ENCODE results near the gene RETREG1. TPM values are rescaled to one million over a fixed set of nuclear protein-coding genes. Genes with fewer than 3 reads are reported as not detected.

RETREG1 gene
- total and polyA plus RNA-seq, 11 donors, result 24.5 to 219 (median 169) TPM

DNA sequence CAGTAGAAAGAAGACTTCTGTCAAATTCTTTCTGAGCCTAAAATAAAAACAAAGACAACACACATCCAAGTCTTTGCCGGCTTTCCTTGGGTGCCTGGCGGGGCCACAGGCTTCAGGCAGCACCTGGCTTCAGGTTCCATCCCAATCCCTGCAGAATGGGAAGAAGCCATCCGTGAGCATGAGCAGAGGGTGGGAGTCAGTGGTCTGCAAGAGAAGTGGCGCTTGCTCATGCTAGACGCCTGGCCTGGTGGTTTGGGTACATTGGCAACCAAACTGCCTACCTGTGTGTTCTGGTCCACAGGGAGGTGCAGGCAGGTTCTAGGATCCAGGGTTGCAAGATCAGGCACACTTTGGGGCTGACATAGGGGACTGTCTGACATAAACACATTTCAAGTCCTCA lies 47.6 kb upstream of the RETREG1 start:
- 90 to 95% (median 94%) methylated on average over 5 of the region's 5 CpGs for WGBS, 4 donors
- Histone ChIP-seq H3K36me3 (peaks cover 0 to 19% (median 0%) of the 10 kb centered on the region in 9 donors), H3K4me3 (no peak overlapping the region), H3K27ac (no peak overlapping the region), H3K4me1 (peaks cover 0 to 34% (median 24%) of the 10 kb centered on the region in 12 donors), H3K9me3 (no peaks in the 10 kb centered on the region), H3K27me3 (no peaks in the 10 kb centered on the region)
- intact Hi-C loops (cut with DNase I), result loop anchor here in 7 of 10 donors (10.0 kb wide), 4 partner anchors 100 to 320 kb away; no protein-coding TSS in a partner anchor
- no peak for TF ChIP-seq POLR2A (IDR thresholded peaks at IDR 0.05)
- TF ChIP-seq, protein P1, sequence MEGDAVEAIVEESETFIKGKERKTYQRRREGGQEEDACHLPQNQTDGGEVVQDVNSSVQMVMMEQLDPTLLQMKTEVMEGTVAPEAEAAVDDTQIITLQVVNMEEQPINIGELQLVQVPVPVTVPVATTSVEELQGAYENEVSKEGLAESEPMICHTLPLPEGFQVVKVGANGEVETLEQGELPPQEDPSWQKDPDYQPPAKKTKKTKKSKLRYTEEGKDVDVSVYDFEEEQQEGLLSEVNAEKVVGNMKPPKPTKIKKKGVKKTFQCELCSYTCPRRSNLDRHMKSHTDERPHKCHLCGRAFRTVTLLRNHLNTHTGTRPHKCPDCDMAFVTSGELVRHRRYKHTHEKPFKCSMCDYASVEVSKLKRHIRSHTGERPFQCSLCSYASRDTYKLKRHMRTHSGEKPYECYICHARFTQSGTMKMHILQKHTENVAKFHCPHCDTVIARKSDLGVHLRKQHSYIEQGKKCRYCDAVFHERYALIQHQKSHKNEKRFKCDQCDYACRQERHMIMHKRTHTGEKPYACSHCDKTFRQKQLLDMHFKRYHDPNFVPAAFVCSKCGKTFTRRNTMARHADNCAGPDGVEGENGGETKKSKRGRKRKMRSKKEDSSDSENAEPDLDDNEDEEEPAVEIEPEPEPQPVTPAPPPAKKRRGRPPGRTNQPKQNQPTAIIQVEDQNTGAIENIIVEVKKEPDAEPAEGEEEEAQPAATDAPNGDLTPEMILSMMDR (IDR thresholded peaks at IDR 0.05), result no peak
- ATAC-seq, result no peak
- DNase-seq, result no peak

- Histone ChIP-seq H3K27ac (no peak overlapping the region), H3K27me3 (no peaks in the 10 kb centered on the region), H3K4me3 (no peak overlapping the region), H3K4me1 (peaks cover 0 to 34% (median 24%) of the 10 kb centered on the region in 12 donors), H3K36me3 (peaks cover 0 to 19% (median 0%) of the 10 kb centered on the region in 9 donors), H3K9me3 (peaks cover 0 to 5% (median 0%) of the 10 kb centered on the region in 12 donors)
- intact Hi-C loops (cut with DNase I), result loop anchor here in 7 of 10 donors (10.0 kb wide), 4 partner anchors 99 to 319 kb away; no protein-coding TSS in a partner anchor
- 75 to 82% (median 81%) methylated on average over 4 of the region's 4 CpGs for WGBS, 4 donors
- ATAC-seq (no peak), DNase-seq (no peak)
- TF ChIP-seq POLR2A (IDR thresholded peaks at IDR 0.05), result no peak
- TF ChIP-seq, protein P1 (IDR thresholded peaks at IDR 0.05), result no peak
These were observed 47.0 kb upstream of the RETREG1 start for GRCh38 chr5:16663840-16664239.

DNA sequence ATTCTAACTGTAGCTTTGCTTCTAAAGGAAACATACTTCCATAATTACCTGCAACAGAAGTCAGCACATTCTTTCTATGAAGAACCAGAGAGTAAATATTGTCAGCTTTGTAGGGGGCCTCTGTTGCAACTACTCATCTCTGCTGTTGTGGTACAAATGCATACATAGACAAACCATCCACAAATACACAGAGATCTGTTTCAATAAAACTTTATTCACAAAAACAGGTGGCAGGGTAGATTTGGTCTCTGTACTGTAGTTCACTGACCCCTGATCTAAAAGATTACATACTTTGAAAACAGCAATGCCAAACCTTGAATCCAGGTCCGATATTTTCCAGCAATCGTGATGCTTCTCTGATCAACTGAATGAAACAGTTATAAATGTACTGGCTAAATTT lies 44.9 kb upstream of the RETREG1 start:
- DNase-seq (no peak), ATAC-seq (no peak)
- intact Hi-C loops (cut with DNase I), result loop anchor here in 7 of 10 donors (10.0 kb wide), 4 partner anchors 97 to 317 kb away; no protein-coding TSS in a partner anchor
- Histone ChIP-seq H3K27ac (no peak overlapping the region), H3K36me3 (peaks cover 0 to 10% (median 0%) of the 10 kb centered on the region in 9 donors), H3K4me3 (no peak overlapping the region), H3K9me3 (peaks cover 0 to 7% (median 0%) of the 10 kb centered on the region in 12 donors), H3K4me1 (peaks cover 0 to 22% (median 15%) of the 10 kb centered on the region in 12 donors), H3K27me3 (no peaks in the 10 kb centered on the region)
- WGBS, 4 donors, result 95 to 99% (median 98%) methylated on average over 2 of the region's 2 CpGs
- TF ChIP-seq, protein P1 (IDR thresholded peaks at IDR 0.05), result no peak
- TF ChIP-seq POLR2A (IDR thresholded peaks at IDR 0.05), result no peak

DNA sequence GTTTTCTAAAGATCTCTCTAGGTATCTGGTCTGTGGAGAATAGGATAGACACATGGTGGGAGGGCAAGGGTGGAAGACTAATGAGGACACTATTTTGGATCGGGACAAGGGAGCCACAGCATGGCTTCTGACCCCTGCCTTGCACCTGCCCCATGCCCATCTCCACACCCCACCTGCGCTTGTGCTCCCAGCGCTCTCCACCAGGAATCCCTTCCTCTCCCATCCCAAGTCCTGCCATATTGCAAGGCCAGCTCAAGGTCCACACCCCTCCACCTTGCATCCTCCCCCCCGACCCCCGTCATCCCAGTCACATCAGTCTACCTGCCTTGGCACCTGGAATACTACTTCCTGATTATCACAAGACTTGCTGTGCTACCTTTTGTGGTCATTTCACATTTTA lies 44.2 kb upstream of the RETREG1 start:
- DNase-seq (no peak), ATAC-seq (no peak)
- TF ChIP-seq, protein P1 (IDR thresholded peaks at IDR 0.05), result no peak
- TF ChIP-seq POLR2A (IDR thresholded peaks at IDR 0.05), result no peak
- Histone ChIP-seq H3K4me3 (no peak overlapping the region), H3K36me3 (peaks cover 0 to 8% (median 0%) of the 10 kb centered on the region in 9 donors), H3K4me1 (peaks cover 0 to 17% (median 8%) of the 10 kb centered on the region in 12 donors), H3K27me3 (no peaks in the 10 kb centered on the region), H3K27ac (no peak overlapping the region), H3K9me3 (peaks cover 0 to 7% (median 0%) of the 10 kb centered on the region in 12 donors)
- WGBS, 4 donors, result 73 to 96% (median 90%) methylated on average over 5 of the region's 5 CpGs
- intact Hi-C loops (cut with DNase I), result loop anchor here in 7 of 10 donors (10.0 kb wide), 4 partner anchors 96 to 316 kb away; no protein-coding TSS in a partner anchor

All from heart left ventricle (tissue), 16 donors.